Superior temporal gyrus (tissue), 1 donor: Measurements from ENCODE around the gene PRKCD.

Source experiments
- DNase-seq: peaks from one replicate; pipeline ENCODE4 v3.0.0-alpha.2; 2016; ENCODE audit errors: extremely low spot score

The PRKCD gene

GRCh38 chr3:53232641-53233377 lies 71.8 kb downstream of the PRKCD start:
- no peak for DNase-seq

GRCh38 chr3:53234130-53234840 lies 73.3 kb downstream of the PRKCD start:
- DNase-seq: no peak

GRCh38 chr3:53234841-53235232 lies 73.8 kb downstream of the PRKCD start:
- DNase-seq: no peak

- no peak for DNase-seq
Observed at GRCh38 chr3:53235545-53235944, 74.5 kb downstream of the PRKCD start.

GRCh38 chr3:53236112-53236841 lies 75.3 kb downstream of the PRKCD start:
- DNase-seq: peak; percentile 45

GRCh38 chr3:53238051-53238850 lies 77.2 kb downstream of the PRKCD start:
- DNase-seq: no peak

- no peak for DNase-seq
Observed at GRCh38 chr3:53238886-53239285, 77.9 kb downstream of the PRKCD start.

- no peak for DNase-seq
Observed at GRCh38 chr3:53239800-53240199, 78.8 kb downstream of the PRKCD start.

- DNase-seq: no peak
Observed at GRCh38 chr3:53240989-53241972, 80.3 kb downstream of the PRKCD start.

GRCh38 chr3:53242155-53242554 lies 81.1 kb downstream of the PRKCD start:
- DNase-seq: no peak
